HG03571 (cell line): ENCODE results near the gene TACSTD2.
A peak's percentile ranks its signal among the peaks of the same experiment; 100 is the strongest.
"Not testable (repeated sequence)": the region's sequence is repeated elsewhere in the genome, so short reads cannot be mapped to it uniquely, and the experiment has no call there.

Source experiments
- ATAC-seq: cut with Tn5 transposase; IDR thresholded peaks from one replicate; pipeline ENCODE4 v1.9.1; 2021; ENCODE audit not compliant: unreplicated experiment

The TACSTD2 gene

GRCh38 chr1:58588396-58588795, 11.3 kb upstream of the TACSTD2 start:
- ATAC-seq: no peak

- no peak for ATAC-seq
Observed at GRCh38 chr1:58587667-58588066, 10.6 kb upstream of the TACSTD2 start.

- no peak for ATAC-seq
Observed at GRCh38 chr1:58586271-58586670, 9.2 kb upstream of the TACSTD2 start.

GRCh38 chr1:58585581-58586151, 8.6 kb upstream of the TACSTD2 start:
- no peak for ATAC-seq

GRCh38 chr1:58585166-58585565, 8.1 kb upstream of the TACSTD2 start:
- ATAC-seq: no peak

- ATAC-seq: no peak
Observed at GRCh38 chr1:58584082-58584895, 7.2 kb upstream of the TACSTD2 start.

GRCh38 chr1:58583496-58583895, 6.4 kb upstream of the TACSTD2 start:
- no peak for ATAC-seq

GRCh38 chr1:58582143-58582542, 5.1 kb upstream of the TACSTD2 start:
- ATAC-seq: not testable (repeated sequence)

GRCh38 chr1:58581641-58582040, 4.6 kb upstream of the TACSTD2 start:
- no peak for ATAC-seq

GRCh38 chr1:58580186-58580585, 3.1 kb upstream of the TACSTD2 start:
- no peak for ATAC-seq

GRCh38 chr1:58577654-58578030, 590 bp upstream of the TACSTD2 start:
- ATAC-seq: no peak

GRCh38 chr1:58576325-58576726, 726 bp downstream of the TACSTD2 start:
- no peak for ATAC-seq

GRCh38 chr1:58575551-58576324, 1.3 kb downstream of the TACSTD2 start:
- no peak for ATAC-seq

- no peak for ATAC-seq
Observed at GRCh38 chr1:58574816-58575215, 2.2 kb downstream of the TACSTD2 start.

GRCh38 chr1:58573705-58574591, 3.1 kb downstream of the TACSTD2 start:
- peak; percentile 96 for ATAC-seq

GRCh38 chr1:58573138-58573537, 3.9 kb downstream of the TACSTD2 start:
- ATAC-seq: no peak

- no peak for ATAC-seq
Observed at GRCh38 chr1:58572690-58573089, 4.4 kb downstream of the TACSTD2 start.

- ATAC-seq: no peak
Observed at GRCh38 chr1:58571616-58572015, 5.4 kb downstream of the TACSTD2 start.

GRCh38 chr1:58570817-58571216, 6.2 kb downstream of the TACSTD2 start:
- ATAC-seq: no peak

- ATAC-seq: no peak
Observed at GRCh38 chr1:58570094-58570493, 7.0 kb downstream of the TACSTD2 start.

GRCh38 chr1:58568911-58569310, 8.1 kb downstream of the TACSTD2 start:
- no peak for ATAC-seq
